RWPE1 (cell line): ENCODE results near the gene TCF12.

ENCODE experiments used
- CTCF ChIA-PET: fragments of 350-600 bp; sonication (Branson Sonifier 250); formaldehyde crosslinking; extraction: SDS; loops from one replicate; lab custom pipeline; 2021; lab: Yijun Ruan, JAX
- POLR2A ChIA-PET: fragments of 400-600 bp; formaldehyde crosslinking; extraction: SDS; loops from one replicate; lab custom pipeline; 2020; ENCODE audit warnings: antibody characterized with exemption; ENCODE audit not compliant: low non-redundant PET; lab: Yijun Ruan, JAX
- DNase-seq: peaks from one replicate; pipeline ENCODE4 v3.0.0; 2012; ENCODE audit warnings: low spot score
- H3K27ac ChIP-seq: fragments of 450-650 bp; 2 replicates; pipeline ENCODE4 v1.5.1; 2017
- CTCF ChIP-seq: fragments of 450-650 bp; conservative IDR thresholded peaks from 2 replicates; pipeline ENCODE4 v1.5.1; 2017; ENCODE audit warnings: low read depth, mild to moderate bottlenecking

The TCF12 gene

GRCh38 chr15:57216288-57216687 lies 297.8 kb downstream of the TCF12 start:
- ChIA-PET CTCF (no interaction called here), POLR2A (no interaction called here)
- no peak for TF ChIP-seq CTCF
- DNase-seq: peak; percentile 30
- H3K27ac ChIP-seq: no peak overlapping the region

- no peak overlapping the region for H3K27ac ChIP-seq
- ChIA-PET POLR2A (no interaction called here), CTCF (interaction anchor here (0.6 kb wide), 2 partner anchors 79 to 111 kb away, joined by 3 to 4 read pairs; no protein-coding TSS in a partner anchor)
- DNase-seq: no peak
- no peak for TF ChIP-seq CTCF
These were observed 299.5 kb downstream of the TCF12 start for GRCh38 chr15:57217778-57218598.

GRCh38 chr15:57218826-57219576 lies 300.6 kb downstream of the TCF12 start:
- H3K27ac ChIP-seq: no peak overlapping the region
- no peak for TF ChIP-seq CTCF
- no peak for DNase-seq
- POLR2A ChIA-PET: no interaction called here
- CTCF ChIA-PET: interaction anchor here (0.6 to 1.0 kb wide), 4 partner anchors 72 to 110 kb away, joined by 3 to 6 read pairs (median 4); no protein-coding TSS in a partner anchor

- no peak for TF ChIP-seq CTCF
- ChIA-PET POLR2A (no interaction called here), CTCF (interaction anchor here (0.6 to 1.0 kb wide), 3 partner anchors 9 to 729 kb away, joined by 3 to 10 read pairs (median 3); no protein-coding TSS in a partner anchor)
- no peak for DNase-seq
- H3K27ac ChIP-seq: no peak overlapping the region
These were observed 301.8 kb downstream of the TCF12 start for GRCh38 chr15:57220205-57220604.

- ChIA-PET CTCF (no interaction called here), POLR2A (no interaction called here)
- DNase-seq: no peak
- H3K27ac ChIP-seq: no peak overlapping the region
- no peak for TF ChIP-seq CTCF
These were observed 302.7 kb downstream of the TCF12 start for GRCh38 chr15:57221134-57221533.

- ChIA-PET POLR2A (no interaction called here), CTCF (no interaction called here)
- no peak for TF ChIP-seq CTCF
- H3K27ac ChIP-seq: no peak overlapping the region
- no peak for DNase-seq
These were observed 304.9 kb downstream of the TCF12 start for GRCh38 chr15:57223345-57223744.
